HG03139 (cell line): ENCODE data around the gene SLC29A1.

Source experiments
- ATAC-seq: cut with Tn5 transposase; IDR thresholded peaks from one replicate; pipeline ENCODE4 v1.9.1; 2021; ENCODE audit not compliant: unreplicated experiment

Gene SLC29A1

DNA sequence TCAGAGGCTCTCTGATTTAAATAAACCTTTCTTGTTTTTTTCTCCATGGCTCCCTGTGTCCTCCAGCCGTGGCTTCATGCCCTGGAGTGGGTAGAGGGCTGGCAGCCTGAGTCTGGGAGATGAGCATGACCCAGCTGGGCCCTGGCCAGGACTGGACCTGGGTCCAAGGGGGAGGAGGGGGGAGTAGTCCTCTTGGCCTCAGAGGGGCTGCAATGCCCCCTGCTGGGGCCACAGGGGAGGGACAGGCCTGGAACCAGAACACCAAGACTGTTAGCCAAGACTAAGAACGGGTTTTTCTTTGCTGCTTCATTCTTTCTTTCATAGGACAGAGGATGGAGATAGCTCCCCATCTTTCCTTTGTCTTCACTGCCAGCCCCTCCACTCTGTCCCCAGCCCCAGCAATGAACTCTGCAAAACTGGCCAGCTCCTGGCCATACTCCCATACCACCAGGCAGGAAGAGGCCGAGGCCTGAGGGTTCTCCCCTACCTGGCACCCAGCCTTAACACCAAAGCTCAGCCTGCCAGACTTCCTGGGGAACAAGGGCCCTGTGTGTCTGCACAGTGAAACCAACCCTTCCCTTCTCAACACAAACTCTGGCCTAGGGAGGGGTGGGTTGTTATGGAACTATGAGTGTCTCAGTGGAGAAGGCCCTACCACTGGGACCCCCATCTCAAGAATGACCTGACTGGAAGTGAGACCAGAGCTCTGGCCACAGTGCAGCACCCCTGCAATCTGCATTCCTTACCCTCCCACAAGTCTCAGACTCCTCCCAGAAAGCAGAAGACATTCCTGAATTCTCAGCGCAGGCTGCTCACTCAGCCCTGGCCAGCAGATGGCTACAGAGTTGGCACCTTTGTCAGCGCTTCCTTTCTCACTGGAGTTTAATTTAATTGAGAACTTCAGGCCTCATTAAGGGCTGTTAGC is 11.0 kb downstream of the SLC29A1 start:
- ATAC-seq = no peak

DNA sequence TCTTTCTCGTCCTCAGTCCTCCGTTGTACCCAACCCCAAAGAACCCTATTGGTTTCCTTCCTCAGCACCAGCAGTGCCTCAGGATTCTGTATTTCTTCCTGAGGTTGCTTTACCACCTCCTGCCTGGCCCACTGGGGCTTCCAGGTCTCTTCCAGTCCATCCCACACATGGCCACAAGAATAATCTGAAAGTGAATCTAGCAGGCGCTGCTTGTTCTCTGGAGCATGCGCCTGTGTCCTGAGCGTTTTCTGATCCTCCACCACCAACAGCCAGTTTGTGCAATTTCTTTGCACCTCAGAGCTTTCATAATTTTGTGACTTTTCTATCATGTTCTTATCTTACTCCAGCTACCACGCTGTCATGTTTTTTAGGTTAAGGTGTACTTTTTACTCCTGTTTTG is 11.9 kb downstream of the SLC29A1 start:
- ATAC-seq = no peak

DNA sequence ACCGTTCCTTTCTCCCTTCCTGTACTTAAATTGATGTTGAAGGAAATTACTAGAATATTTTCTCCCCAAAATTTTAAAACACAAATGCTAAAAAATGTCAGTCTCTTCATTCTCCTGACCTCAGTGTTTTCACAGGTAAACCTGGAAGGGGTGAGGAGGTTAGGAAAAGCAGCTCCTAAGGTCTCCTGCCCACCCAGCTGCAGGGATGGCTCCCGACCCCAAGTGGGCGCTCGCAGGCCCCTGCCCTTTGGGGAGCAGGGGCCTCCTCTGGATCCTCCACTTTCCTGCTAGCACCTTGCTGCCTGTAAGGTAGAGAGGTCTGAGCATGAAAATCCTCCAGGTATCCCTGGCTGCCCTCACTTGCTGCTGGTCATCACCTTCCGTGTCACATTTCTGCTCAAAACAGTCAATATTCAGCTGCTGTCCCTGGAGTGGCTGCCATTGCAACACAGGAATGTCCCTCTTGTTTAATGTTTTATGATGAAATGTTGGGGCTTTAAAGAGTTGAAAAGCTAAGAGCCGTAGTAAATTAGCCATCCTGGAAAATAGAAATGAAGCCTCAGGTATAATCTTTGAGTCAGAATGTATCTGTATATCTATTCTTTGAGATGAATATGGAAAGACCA is 12.6 kb downstream of the SLC29A1 start:
- no peak for ATAC-seq

DNA sequence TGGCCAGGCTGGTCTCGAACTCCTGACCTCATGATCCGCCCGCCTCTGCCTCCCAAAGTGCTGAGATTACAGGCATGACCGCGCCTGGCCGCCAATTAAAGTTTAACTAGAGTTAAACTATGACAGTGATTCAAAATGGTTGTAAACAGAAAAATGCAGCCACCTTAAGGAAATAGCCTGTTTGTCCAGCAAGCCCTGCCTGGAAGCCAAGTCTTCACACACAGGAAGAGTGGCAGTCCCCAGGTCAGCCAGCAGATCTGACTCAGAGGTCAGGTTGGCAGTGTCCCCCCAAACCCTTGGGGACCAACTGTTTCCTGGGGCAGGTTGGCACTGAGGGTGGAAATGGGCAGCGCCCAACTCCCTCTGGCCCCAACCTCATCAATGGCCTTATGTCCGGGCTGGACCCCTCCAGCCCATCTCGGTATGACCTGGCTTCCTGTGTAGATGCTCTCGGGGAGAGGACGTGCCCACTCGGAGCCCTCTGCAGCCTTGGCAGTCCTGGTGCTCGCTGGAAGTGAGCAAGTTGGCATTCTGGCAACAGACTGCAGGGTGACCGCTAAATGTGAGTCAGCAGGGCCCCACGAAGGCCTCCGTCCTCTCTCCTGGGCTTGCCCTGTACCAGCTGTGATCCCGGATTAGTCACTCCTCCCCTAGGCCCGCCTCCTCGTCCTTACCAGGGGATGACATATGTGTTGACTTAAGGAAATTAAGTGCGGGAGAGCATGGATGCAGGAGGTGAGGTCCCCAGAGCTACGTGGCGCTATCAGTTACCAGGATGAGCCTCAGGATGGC is 13.8 kb downstream of the SLC29A1 start:
- peak; percentile 45 for ATAC-seq

DNA sequence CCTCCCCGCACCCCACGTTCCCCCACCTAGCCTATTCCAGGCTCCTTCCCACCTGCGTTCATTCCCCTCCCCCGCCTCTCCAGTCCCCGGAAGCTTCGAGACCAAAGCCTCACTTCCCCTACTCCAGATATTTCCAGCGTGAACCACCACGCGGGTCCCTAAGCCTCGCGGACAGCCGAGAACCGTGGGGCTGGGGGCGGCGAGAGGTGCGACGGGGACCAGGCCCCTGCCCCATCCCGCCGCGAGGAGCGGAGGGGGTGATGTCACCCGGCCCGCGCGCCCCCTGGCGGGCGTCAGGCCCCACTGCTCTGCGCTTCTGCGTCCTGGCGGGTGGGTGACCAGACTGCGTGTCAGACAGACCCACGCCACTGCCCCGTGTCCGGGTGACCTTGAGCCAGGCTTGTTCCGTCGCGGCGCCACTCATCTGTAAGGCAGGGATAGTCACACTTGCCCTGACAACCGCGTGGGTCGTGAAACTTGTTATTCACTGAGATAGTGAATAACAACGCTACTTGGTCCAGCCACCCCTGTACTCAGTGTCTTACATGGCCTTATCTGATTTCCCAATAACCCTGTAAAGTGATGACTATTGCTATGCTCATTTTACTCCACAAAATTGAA is 14.5 kb downstream of the SLC29A1 start:
- ATAC-seq = peak; percentile 86

DNA sequence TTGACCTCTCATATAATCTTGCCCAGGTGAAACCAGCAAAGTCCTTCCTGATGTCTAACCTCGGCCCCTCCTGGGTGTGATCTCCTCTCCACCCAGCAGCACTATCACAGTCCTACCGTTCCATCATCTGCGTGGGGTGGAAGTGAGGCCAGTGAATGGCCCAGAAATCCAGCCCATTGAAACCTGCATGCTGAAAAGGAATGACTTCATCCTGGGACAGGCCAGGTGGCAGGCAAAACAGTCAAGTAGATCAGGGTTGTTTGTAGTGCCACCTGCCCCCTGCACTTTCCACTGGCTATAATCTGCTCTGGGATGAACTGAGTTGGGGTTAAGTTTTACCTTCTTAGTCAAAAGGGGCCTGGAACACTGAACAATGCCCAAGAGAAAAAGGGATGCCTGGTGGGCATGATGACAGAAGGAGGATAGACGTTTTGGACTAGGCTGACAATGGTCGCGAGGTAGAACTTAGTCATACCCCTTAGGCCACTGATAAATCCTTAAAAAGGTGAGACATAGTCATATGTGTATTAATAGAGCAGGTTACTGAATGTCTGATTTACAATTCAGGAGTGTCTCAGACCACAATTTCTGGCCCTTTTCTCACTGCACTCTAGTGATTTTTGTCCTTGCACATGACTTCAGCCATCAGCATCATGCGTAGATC is 15.4 kb downstream of the SLC29A1 start:
- no peak for ATAC-seq

DNA sequence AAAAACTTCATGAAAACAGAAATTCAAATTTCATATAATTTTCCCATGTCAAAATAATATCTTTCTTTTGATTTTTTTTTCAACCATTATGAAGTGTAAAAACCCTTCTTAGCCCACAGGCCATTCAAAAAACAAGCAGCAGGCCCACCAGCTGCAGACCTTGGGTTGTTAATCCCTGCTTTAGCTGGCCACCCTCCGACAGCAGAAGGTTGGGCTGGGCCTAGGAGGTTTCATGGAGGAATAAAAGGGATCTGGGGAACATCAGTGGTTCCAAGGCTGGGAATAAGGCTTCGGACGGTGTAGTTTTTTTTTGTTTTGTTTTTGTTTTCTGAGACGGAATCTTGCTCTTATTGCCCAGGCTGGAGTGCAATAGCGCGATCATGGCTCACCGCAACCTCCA is 19.9 kb downstream of the SLC29A1 start:
- no peak for ATAC-seq

DNA sequence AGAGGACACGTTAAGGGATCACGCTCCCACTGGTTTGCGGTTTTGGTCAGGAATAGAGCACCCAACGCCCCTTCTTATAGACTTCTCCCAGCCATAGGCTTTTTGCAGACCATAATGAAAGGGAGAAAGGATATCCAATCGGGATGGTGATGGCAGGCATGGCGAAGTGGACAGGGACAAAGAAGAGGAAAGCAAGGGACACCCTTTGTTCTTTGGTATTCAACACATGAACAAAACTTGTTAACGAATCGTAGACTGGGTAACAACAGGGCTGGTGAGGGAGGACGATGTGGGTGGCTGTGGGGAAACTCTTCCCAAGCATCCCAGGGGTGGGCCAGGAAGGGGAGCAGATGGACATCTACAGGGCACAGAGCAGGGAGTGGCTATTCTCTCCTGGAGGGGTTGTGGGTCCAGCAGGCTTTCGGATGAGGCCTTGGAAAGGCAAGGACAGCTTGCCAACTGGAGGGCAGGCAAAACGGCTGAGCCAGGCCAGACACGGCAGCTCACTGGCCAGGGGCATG is 22.1 kb downstream of the SLC29A1 start:
- no peak for ATAC-seq

DNA sequence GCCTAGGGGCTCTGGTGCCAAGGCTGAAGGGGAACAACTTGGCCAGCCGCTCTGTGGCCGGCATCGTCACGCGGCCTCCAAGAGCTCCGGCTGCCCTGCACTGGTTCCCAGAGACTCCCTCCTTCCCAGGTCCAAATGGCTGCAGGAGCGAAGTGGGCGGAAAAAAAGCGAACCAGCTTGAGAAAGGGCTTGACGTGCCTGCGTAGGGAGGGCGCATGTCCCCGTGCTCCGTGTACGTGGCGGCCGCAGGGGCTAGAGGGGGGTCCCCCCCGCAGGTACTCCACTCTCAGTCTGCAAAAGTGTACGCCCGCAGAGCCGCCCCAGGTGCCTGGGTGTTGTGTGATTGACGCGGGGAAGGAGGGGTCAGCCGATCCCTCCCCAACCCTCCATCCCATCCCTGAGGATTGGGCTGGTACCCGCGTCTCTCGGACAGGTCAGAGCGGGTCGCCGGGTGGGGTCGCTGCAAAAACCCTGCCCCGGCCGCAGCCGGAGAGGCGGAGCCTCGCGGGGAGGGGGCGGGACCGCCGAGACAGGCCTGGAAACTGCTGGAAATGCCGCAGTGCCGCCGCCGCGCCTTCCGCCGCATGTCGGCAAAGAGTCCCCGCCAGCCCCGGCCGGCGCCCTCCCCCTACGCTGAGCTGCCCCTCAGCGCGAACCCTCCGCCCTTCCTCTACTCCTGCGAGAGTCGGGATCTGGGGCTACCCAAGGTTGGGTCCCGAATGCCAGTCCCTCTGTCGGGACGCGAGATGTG is 22.7 kb downstream of the SLC29A1 start:
- peak; percentile 36 for ATAC-seq

DNA sequence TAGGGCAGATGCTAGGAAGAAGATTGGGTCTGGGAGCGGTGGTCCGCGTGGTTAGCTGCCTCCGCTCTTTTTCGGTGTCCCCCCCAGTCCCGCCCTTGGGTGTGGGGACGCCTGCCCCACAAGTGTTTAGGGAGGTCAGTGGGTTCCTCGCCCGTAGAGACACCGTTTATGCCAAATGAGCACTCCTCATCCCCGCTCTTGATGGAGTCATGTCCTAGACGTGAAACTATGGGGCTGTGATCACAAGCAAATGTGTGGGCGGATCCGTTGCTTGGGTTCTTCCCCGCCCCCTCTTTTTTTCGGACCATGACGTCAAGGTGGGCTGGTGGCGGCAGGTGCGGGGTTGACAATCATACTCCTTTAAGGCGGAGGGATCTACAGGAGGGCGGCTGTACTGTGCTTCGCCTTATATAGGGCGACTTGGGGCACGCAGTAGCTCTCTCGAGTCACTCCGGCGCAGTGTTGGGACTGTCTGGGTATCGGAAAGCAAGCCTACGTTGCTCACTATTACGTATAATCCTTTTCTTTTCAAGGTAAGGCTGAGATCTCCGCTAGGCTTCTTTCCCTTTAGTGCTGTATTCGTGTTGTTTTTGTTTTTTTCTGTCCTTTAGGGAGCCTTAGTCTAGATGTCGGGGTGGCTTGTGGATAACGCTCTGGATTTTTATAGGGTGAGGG is 23.4 kb downstream of the SLC29A1 start, which contains the start of gene HSP90AB1:
Gene HSP90AB1 (plus strand): TSS at position 439 of the 675 bp plus-strand sequence. CDS start 1,529 bp downstream, outside the sequence.
- ATAC-seq = peak; percentile 60

DNA sequence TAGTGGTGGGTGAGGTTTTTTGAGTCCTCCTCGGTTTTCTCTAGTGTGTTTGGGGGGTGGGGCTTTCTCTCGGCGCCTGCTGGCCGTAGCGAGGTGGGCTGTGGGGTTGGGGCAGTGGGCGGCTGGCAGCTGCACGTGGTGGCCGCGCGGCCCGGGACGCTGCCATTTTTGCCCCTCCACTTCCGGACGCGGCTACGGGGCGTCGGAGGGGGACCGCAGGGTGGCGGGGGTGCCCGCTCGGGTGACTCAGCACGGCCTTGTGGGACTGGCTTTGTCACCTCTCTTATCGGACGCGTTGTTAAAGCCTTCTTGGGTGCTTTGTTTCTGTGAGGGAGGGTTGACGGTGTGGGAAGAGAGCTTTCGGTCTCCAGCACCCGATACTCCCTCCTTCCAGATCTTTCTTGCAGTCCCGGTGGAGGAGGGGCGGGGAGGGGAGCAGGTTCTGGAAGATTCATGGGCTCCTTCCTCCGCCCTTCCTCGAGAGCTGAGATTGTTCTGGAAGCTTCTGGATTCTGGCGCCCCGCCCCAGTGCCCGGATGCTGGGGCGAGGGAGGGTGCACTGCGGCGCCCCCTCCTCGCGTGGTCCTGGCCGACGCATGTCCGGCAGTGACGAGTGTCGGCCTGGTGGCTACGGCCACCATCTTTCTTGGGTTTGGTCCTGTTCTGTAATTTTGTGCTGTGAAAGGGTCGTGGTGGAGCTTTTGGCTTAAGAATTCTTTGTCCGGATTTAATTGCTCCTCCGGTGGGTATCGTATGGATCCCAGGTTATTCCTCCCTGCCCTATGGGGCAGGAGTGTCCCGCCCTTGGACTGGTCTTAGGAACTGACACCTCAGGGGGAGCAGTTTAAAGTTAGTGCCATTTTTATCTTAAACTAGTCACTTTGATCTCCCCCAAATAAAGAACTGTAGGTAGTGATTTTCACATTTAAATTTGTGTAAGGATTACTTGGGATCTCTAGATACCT is 24.2 kb downstream of the SLC29A1 start:
- ATAC-seq = peak; percentile 31

DNA sequence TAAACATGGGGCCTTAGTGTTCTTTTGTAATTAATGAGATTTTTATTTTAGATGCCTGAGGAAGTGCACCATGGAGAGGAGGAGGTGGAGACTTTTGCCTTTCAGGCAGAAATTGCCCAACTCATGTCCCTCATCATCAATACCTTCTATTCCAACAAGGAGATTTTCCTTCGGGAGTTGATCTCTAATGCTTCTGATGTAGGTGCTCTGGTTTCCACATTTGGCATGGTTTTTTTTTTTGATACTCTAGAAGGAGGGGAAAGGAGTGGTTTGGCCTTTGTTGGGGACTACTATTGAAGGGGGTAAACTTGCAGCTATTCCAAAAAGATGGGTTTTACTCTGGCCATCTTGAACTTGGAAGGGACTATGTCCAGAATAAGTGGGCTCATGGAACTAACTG is 25.2 kb downstream of the SLC29A1 start:
- ATAC-seq = no peak

DNA sequence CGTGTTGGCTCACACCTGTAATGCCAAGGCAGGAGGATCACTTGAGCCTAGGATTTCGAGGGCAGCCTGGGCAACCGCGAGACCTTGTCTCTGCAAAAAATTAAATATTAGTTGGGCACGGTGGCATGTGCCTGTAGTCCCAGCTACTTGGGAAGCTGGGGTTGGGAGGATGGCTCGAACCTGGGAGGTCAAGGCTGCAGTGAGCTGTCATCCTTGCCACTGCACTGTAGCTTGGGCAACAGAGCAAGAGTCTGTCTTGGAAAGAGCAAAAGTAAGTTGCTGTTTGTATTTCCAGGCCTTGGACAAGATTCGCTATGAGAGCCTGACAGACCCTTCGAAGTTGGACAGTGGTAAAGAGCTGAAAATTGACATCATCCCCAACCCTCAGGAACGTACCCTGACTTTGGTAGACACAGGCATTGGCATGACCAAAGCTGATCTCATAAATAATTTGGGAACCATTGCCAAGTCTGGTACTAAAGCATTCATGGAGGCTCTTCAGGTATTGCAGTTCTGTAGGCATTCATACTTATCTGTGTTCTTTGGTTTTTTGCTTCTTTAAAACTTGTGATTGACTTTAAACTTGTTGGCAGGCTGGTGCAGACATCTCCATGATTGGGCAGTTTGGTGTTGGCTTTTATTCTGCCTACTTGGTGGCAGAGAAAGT is 25.8 kb downstream of the SLC29A1 start:
- ATAC-seq = no peak

DNA sequence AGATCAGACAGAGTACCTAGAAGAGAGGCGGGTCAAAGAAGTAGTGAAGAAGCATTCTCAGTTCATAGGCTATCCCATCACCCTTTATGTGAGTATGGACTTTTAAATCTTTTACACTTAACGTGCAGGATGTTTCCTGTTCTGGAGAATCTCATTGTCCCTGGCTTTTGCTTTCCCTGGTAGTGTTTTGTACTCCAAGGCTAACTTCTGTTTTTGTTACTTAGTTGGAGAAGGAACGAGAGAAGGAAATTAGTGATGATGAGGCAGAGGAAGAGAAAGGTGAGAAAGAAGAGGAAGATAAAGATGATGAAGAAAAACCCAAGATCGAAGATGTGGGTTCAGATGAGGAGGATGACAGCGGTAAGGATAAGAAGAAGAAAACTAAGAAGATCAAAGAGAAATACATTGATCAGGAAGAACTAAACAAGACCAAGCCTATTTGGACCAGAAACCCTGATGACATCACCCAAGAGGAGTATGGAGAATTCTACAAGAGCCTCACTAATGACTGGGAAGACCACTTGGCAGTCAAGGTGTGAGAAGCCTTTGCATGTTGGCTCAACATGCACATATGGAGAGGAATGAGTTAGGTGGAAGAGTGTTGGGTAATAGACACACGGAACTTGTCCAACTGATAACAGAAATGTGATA is 26.8 kb downstream of the SLC29A1 start:
- no peak for ATAC-seq

DNA sequence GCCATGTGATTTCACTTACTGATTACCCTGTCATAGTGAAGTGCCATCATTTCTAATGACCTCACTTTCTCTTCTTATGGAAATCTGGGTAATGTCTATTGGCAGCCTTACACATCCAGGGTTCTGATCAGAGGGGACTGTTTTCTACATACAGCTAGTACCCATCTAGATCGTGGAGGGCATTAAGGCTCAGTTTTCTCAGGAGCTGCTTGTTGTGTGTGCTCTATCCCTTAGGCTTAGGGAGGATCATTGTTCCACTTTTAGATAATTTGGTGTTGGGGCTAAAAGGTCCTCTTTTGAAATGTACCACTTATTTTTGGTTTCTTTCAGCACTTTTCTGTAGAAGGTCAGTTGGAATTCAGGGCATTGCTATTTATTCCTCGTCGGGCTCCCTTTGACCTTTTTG is 27.3 kb downstream of the SLC29A1 start:
- ATAC-seq = no peak

DNA sequence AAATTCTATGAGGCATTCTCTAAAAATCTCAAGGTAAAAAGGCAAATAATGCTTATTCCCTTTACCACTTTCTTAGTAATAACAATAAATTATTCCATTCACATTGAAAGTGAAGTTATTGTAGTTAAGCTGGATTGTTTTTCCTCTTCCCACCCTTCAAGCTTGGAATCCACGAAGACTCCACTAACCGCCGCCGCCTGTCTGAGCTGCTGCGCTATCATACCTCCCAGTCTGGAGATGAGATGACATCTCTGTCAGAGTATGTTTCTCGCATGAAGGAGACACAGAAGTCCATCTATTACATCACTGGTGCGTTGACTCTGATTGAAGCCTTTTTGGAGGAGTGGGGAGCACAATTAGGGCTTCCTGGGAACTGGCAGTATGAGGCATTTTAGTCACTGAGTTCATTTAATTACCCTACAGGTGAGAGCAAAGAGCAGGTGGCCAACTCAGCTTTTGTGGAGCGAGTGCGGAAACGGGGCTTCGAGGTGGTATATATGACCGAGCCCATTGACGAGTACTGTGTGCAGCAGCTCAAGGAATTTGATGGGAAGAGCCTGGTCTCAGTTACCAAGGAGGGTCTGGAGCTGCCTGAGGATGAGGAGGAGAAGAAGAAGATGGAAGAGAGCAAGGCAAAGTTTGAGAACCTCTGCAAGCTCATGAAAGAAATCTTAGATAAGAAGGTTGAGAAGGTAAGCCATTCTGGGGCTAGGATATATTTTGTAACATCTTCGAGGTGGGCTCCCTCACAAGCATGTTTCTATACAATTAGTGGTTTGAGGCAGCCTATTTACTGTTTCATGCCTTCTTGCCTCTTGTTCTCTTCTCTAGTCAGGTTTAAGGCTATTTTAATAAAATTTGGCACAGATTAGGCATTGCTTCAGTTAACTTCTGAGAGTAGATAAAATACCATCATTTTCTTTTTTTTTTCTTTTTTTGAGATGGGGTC is 28.5 kb downstream of the SLC29A1 start:
- ATAC-seq = no peak
